ENCODE measurements around the gene KLF7. TPM values are rescaled to one million over a fixed set of nuclear protein-coding genes. Genes with fewer than 3 reads are reported as not detected.

The KLF7 gene
- total RNA-seq, 1 donor from 2014 or later = 22.2 TPM

DNA sequence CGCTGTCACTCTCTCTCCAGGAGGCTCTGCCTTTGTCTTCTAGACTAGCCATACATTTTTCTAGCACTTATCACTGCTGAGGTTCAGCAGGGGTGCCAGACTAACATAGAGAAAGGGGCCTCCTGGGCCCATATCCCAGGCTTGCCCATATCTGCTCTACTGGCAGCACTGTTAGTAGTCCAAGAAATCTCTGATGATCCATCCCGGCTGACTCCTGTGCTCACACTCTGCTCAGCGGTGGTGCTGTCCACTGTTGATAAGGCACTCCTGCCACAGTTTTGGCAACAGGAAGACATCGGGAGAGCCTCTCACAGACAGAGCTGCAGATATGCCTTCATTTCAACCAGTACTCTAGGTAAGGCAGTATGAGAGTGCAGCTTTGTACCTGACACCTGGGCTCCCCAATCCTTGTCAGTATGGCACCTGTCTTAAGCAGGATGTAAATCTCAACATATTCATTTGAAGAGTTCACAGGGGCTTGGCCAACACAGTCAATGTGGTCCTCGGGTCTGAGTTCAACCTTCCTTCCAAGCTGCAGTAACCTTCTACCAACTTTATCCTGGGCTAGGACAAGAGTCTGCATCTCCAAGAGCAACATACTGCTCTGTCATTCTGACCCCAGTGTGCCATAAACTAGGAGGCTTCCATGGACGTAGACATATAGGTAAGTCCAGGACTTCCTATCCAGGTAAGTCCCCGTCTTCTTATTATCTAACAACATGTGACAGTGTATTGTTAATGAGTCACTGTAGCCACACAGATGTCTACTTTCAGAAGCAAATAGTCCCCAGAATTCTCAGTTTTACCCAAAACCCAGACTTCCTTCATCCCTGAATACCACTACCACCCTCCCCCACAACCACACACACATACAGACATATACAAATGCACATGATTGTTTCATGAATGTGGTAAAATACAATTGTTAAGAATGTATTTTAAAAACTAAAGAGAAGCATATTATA, 16.2 kb downstream of the KLF7 start:
- TF ChIP-seq, protein P1, sequence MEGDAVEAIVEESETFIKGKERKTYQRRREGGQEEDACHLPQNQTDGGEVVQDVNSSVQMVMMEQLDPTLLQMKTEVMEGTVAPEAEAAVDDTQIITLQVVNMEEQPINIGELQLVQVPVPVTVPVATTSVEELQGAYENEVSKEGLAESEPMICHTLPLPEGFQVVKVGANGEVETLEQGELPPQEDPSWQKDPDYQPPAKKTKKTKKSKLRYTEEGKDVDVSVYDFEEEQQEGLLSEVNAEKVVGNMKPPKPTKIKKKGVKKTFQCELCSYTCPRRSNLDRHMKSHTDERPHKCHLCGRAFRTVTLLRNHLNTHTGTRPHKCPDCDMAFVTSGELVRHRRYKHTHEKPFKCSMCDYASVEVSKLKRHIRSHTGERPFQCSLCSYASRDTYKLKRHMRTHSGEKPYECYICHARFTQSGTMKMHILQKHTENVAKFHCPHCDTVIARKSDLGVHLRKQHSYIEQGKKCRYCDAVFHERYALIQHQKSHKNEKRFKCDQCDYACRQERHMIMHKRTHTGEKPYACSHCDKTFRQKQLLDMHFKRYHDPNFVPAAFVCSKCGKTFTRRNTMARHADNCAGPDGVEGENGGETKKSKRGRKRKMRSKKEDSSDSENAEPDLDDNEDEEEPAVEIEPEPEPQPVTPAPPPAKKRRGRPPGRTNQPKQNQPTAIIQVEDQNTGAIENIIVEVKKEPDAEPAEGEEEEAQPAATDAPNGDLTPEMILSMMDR (conservative IDR thresholded peaks at IDR 0.05; ENCODE audit: low read depth, low read length) = no peak
- H3K4me3 ChIP-seq (ENCODE audit: low read depth, low read length) = no peak overlapping the region
- no peak for DNase-seq (ENCODE audit: low read depth)

DNA sequence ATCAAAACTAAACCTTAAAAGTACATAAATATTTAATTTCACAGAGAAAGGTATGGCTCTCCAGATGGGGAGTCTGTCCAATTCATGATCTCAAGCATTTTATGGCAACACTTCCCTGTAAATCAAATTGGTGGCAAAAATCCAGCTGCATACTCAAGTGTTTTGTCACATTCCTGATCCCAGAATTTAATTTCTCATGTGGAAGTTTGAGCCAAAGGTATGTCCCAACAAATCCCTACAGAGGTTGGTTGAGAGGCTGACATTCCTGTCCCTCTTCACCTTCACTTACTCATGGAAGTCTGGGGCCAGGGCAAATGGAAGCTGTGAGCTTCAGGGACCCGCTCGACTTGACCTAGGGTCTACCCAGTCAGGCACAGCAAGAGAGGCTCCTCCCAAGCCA, 17.7 kb downstream of the KLF7 start:
- DNase-seq (ENCODE audit: low read depth) = no peak
- TF ChIP-seq, protein P1 (conservative IDR thresholded peaks at IDR 0.05; ENCODE audit: low read depth, low read length) = no peak
- no peak overlapping the region for H3K4me3 ChIP-seq (ENCODE audit: low read depth, low read length)

DNA sequence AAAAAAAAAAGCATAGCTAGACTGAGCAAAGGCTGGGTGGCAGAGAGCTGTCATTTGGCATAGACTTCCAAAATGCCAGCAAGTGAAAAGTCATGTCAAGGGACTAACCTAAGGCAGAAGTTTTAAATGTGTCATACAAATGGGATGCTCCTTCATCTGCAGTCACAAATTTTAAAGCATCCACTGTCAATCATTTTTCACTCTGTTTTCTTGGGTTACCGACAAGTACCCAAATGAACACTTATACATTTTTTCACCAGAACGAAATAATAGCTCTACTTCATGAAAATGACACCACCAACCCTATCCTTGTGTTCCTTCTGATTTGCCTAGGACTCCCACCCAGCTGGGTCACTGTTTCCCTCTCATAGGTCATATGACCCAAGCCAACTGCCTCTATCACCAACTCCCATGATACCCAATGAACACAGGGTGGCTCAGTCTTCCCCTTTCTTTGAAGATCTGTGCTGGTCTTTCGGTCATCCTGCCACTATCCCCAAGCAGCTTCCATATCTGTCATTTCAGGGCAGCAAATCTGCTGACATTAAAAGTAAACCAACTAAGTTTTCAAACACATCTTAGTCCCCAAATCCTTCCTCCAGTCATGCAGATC, 21.5 kb downstream of the KLF7 start:
- TF ChIP-seq, protein P1 (conservative IDR thresholded peaks at IDR 0.05; ENCODE audit: low read depth, low read length) = no peak
- H3K4me3 ChIP-seq (ENCODE audit: low read depth, low read length) = peak overlapping the region; percentile 37
- DNase-seq (ENCODE audit: low read depth) = no peak

DNA sequence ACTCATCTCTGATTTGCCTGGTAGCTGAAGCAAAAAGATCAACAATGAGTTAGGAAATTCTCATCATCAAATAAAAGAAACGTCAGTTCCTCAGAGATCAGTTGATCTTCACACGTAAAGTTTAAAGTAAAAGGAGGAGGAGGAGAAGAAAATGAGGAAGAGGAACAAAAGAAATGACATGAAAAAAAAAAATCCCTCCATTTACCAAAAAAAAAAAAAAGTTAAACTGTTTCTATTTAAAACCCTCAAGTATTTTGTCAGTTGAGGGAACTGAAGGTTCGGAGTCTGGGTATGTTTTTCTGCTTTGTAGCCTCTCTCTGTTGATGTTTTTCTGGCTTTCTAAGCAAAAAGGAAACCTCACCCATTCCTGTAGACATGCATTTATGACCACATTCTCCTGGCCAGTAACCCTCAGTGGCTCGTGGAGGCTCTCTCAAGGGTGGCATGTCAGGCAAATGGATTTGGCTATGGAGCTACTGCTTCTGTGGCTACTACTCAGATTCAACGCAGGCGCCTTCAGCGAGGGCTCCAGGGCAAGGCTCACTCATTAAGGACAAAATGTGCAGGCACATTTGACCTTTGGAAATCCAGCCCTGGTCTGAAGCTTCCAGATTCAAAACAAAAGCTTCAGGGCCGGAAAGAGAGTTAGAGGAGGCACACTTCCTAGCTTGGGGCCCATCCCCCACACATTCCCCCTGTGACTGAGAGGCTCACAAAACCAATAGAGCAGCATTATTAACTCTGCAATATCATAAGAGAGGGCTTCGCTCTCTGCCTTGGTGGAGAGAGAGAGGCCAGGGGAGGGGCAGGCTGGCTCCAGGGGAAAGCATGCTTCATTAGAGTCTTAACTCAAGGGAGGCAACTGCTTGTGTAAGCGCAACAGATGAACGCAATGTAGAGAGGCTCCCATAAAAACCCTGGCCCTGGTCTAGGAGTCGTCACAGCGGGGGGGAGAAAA, 22.3 kb downstream of the KLF7 start:
- DNase-seq (ENCODE audit: low read depth) = no peak
- TF ChIP-seq, protein P1 (conservative IDR thresholded peaks at IDR 0.05; ENCODE audit: low read depth, low read length) = no peak
- H3K4me3 ChIP-seq (ENCODE audit: low read depth, low read length) = peak overlapping the region; percentile 37

DNA sequence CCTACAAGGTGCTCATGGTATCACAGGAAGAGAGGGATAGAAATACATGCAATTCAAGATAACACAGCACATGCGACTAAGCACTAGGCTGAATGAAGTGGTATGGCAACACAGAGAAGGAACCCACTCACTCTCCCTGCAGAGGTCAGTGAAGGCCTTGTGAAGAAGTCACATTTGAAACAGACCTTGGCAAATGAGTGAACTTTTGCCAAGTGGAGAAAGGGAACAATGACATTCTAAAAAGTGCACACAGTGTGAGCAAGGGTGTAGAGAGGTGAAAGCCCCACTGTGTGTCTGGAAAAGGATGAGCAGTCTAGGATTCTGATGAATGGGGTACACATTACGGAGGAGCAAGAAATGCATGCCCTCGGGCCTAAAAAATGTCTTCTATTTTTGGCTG, 23.3 kb downstream of the KLF7 start:
- no peak overlapping the region for H3K4me3 ChIP-seq (ENCODE audit: low read depth, low read length)
- TF ChIP-seq, protein P1 (conservative IDR thresholded peaks at IDR 0.05; ENCODE audit: low read depth, low read length) = peak; percentile 37
- no peak for DNase-seq (ENCODE audit: low read depth)

DNA sequence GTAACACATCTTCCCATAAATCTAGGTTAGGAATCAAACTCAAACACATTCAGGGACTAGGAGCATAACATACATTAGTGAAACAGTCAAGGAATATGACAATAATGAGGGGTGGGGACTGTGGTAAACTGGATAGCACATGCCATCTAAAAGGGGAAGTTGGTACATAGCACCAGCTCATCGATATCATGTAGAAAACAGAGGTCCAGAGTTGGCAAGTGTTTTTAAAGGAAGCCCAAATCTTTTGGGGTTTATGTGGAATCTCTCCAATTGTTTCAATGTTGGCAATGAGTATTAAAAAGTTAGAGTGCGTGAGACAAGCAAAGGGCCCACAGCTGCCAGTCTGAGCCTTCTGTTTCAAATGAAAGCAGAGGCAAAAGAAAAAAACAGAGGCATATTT, 24.4 kb downstream of the KLF7 start:
- DNase-seq (ENCODE audit: low read depth) = no peak
- TF ChIP-seq, protein P1 (conservative IDR thresholded peaks at IDR 0.05; ENCODE audit: low read depth, low read length) = no peak

More for the DNA sequence above, 24.4 kb downstream of the KLF7 start:
- no peak overlapping the region for H3K4me3 ChIP-seq (ENCODE audit: low read depth, low read length)

Data from epithelial cell of proximal tubule (primary cell).